ENCODE data around the gene TRAF4. TPM values are rescaled to one million over a fixed set of nuclear protein-coding genes. Genes with fewer than 3 reads are reported as not detected.

The TRAF4 gene
- polyA plus RNA-seq, 1 donor from 2014 or later, result 139 TPM

DNA sequence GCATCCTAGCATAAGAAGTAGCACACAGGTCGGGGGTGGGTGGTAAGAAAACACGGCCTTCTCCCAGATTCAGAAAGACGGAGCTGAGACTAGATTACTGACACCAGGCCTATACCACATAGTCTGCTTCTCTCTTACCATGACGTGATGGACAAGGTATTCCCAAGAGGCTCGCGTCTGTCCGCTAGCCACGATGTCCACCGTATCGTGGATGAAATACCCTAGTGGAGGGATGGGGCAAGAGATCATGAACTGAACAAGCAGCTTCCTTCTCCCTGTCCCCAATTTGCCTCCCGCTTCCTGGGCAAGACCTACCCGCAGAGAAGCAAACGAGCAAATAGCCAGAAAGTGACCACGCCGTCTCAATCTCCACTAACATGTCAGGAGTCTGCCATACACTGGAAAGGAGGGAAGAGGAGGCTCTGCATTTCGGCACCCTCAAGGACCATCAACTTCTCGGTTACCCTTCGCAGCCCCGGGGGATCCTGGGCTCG is 18.6 kb upstream of the TRAF4 start:
- H3K79me2 ChIP-seq (replicated peaks; ENCODE audit: insufficient read depth, low read length), result peaks cover 15% of the 10 kb centered on the region
- H3K4me3 ChIP-seq (ENCODE audit: low read length), result peak overlapping the region; percentile 57
- H3K36me3 ChIP-seq (ENCODE audit: insufficient read depth, low read length), result no peaks in the 10 kb centered on the region
- peak overlapping the region; percentile 42 for H3K9ac ChIP-seq (ENCODE audit: low read length)
- H3K27me3 ChIP-seq (ENCODE audit: insufficient read depth, low read depth, low read length), result peaks cover 4% of the 10 kb centered on the region
- H4K20me1 ChIP-seq (ENCODE audit: insufficient read depth), result no peaks in the 10 kb centered on the region
- H2AFZ ChIP-seq (ENCODE audit: low read depth, low read length), result no peak overlapping the region
- no peak for TF ChIP-seq EZH2 (IDR thresholded peaks at IDR 0.05; ENCODE audit: borderline replicate concordance, insufficient read depth, low read length, poor library complexity, severe bottlenecking)
- TF ChIP-seq REST (IDR thresholded peaks at IDR 0.05; ENCODE audit: borderline replicate concordance), result no peak
- no peak for TF ChIP-seq MXI1 (conservative IDR thresholded peaks at IDR 0.05; ENCODE audit: poor library complexity, severe bottlenecking)
- no peak for TF ChIP-seq EP300 (conservative IDR thresholded peaks at IDR 0.05; ENCODE audit: poor library complexity, severe bottlenecking)
- no peak for TF ChIP-seq RAD21 (conservative IDR thresholded peaks at IDR 0.05)
- no peak for TF ChIP-seq SMC3 (conservative IDR thresholded peaks at IDR 0.05; ENCODE audit: poor library complexity)
- no peak for TF ChIP-seq TAF1 (IDR thresholded peaks at IDR 0.05; ENCODE audit: low read depth)
- H3K9me3 ChIP-seq (ENCODE audit: low read length), result no peaks in the 10 kb centered on the region
- no peaks in the 10 kb centered on the region for H3K9me2 ChIP-seq (ENCODE audit: insufficient read depth, low read length)
- H3K27ac ChIP-seq (ENCODE audit: low read length), result no peak overlapping the region
- H3F3A ChIP-seq (ENCODE audit: insufficient read depth, low read length, poor library complexity, severe bottlenecking), result no peaks in the 10 kb centered on the region
- H3K4me2 ChIP-seq (ENCODE audit: low read length), result no peak overlapping the region

DNA sequence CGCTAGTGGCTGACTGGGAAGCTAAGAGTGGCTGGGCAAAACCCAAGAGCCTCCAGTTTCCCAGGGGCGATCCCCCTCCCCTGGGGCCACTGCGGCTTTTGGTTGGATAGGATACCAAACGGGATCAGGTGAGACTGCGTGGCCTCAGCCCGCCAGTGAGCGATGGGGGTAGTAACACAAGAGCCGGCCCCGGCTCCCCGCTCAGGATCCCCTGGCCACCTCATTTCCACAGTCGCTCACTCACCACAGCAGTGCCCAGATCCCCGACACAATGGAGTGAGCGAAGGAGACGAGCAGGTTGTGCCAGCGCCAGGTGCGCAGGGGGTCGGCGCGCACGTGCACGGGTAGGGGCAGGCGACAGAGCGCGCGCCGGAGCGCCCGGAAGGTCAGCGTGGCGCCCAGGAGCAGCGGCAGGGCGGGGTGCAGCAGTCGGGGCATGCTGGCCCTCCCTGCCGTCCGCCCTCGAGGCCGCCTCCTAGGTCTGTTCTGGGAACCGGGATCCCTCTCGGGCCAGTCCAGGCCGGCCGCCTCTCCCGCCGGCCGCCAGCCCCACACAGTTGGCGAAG is 18.1 kb upstream of the TRAF4 start:
- Histone ChIP-seq H3K36me3 (ENCODE audit: insufficient read depth, low read length) (no peaks in the 10 kb centered on the region), H4K20me1 (ENCODE audit: insufficient read depth) (no peaks in the 10 kb centered on the region), H3K27me3 (ENCODE audit: insufficient read depth, low read depth, low read length) (peaks cover 4% of the 10 kb centered on the region), H3K9me3 (ENCODE audit: low read length) (no peaks in the 10 kb centered on the region), H3K79me2 (replicated peaks; ENCODE audit: insufficient read depth, low read length) (peaks cover 10% of the 10 kb centered on the region), H3K4me3 (ENCODE audit: low read length) (peak overlapping the region; percentile 57), H3K9ac (ENCODE audit: low read length) (peak overlapping the region; percentile 42), H2AFZ (ENCODE audit: low read depth, low read length) (no peak overlapping the region), H3K9me2 (ENCODE audit: insufficient read depth, low read length) (no peaks in the 10 kb centered on the region), H3K27ac (ENCODE audit: low read length) (no peak overlapping the region), H3K4me2 (ENCODE audit: low read length) (no peak overlapping the region), H3F3A (ENCODE audit: insufficient read depth, low read length, poor library complexity, severe bottlenecking) (no peaks in the 10 kb centered on the region)
- peak; percentile 42 for TF ChIP-seq MXI1 (conservative IDR thresholded peaks at IDR 0.05; ENCODE audit: poor library complexity, severe bottlenecking)
- TF ChIP-seq REST (IDR thresholded peaks at IDR 0.05; ENCODE audit: borderline replicate concordance), result no peak

All from neural cell (in vitro differentiated cells).